Liver (tissue), 3 donors: ENCODE results near the gene CNTN2.

ENCODE experiments used
- CTCF ChIP-seq: fragments of 150-350 bp; IDR thresholded peaks from 2 replicates; pipeline ENCODE4 v1.5.1; 2017; ENCODE audit warnings: improper control_type of control experiment, low read depth, low read length; ENCODE audit not compliant: missing input control
- GABPA ChIP-seq, 2 donors: IDR thresholded peaks in 1 of 2; conservative IDR thresholded peaks in 1 of 2; 2 replicates each; pipeline ENCODE4 v1.6.1; 2016; ENCODE audit warnings: antibody characterized with exemption in 2 of 2, mild to moderate bottlenecking in 1 of 2, moderate library complexity in 1 of 2
- RXRA ChIP-seq, 2 donors: IDR thresholded peaks; 2 replicates each; pipeline ENCODE4 v1.6.1; 2017 to 2018; ENCODE audit warnings: antibody characterized with exemption in 2 of 2, mild to moderate bottlenecking in 1 of 2
- TAF1 ChIP-seq: conservative IDR thresholded peaks from 2 replicates; pipeline ENCODE4 v1.6.1; 2016; ENCODE audit warnings: antibody characterized with exemption, mild to moderate bottlenecking
- YY1 ChIP-seq: IDR thresholded peaks from 2 replicates; pipeline ENCODE4 v1.6.1; 2016; ENCODE audit warnings: antibody characterized with exemption, mild to moderate bottlenecking
- TF ChIP-seq, protein P1 (sequence below): IDR thresholded peaks from 2 replicates; pipeline ENCODE4 v1.6.1; 2016; ENCODE audit warnings: antibody characterized with exemption
- TF ChIP-seq, protein P2 (sequence below): IDR thresholded peaks from 2 replicates; pipeline ENCODE4 v1.6.1; 2016; ENCODE audit warnings: antibody characterized with exemption
- TF ChIP-seq, protein P3 (sequence below): IDR thresholded peaks from 2 replicates; pipeline ENCODE4 v1.6.1; 2016; ENCODE audit warnings: antibody characterized with exemption
- TF ChIP-seq, protein P4 (sequence below): IDR thresholded peaks from 2 replicates; pipeline ENCODE4 v1.6.1; 2016; ENCODE audit warnings: antibody characterized with exemption, mild to moderate bottlenecking
- donor health status: healthy.
- donor health status: healthy.

DNA sequence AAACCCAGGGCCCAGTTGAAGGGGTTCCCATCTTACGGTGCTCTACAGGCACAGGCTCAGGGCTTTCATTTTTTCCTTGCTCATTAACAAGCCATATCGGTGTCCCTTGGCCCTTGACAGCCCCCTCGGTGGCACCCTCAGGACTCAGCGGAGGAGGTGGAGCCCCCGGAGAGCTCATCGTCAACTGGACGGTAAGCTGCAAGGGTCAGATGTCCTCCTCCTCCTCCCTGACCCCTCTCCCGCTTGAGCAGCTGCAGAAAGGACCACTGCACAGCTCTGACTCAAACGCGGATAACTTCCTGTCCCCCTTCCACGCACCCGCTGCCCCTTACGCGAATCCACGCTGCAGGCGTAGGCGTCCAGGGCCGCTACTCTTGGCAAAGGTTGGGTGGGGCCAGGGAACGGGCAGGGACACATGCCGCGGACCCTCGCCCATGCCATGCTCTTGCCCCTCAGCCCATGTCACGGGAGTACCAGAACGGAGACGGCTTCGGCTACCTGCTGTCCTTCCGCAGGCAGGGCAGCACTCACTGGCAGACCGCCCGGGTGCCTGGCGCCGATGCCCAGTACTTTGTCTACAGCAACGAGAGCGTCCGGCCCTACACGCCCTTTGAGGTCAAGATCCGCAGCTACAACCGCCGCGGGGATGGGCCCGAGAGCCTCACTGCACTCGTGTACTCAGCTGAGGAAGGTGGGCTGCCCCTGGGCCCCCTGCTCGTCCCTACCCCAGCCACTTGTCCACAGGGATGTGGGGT is 26.5 kb downstream of the CNTN2 start:
- TF ChIP-seq, protein P1, sequence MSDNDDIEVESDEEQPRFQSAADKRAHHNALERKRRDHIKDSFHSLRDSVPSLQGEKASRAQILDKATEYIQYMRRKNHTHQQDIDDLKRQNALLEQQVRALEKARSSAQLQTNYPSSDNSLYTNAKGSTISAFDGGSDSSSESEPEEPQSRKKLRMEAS: no peak
- TF ChIP-seq CTCF: no peak
- no peak for TF ChIP-seq TAF1
- TF ChIP-seq GABPA (IDR thresholded peaks at IDR 0.05 in 1 of 2, conservative IDR thresholded peaks at IDR 0.05 in 1 of 2): no peak
- no peak for TF ChIP-seq YY1
- TF ChIP-seq, protein P2, sequence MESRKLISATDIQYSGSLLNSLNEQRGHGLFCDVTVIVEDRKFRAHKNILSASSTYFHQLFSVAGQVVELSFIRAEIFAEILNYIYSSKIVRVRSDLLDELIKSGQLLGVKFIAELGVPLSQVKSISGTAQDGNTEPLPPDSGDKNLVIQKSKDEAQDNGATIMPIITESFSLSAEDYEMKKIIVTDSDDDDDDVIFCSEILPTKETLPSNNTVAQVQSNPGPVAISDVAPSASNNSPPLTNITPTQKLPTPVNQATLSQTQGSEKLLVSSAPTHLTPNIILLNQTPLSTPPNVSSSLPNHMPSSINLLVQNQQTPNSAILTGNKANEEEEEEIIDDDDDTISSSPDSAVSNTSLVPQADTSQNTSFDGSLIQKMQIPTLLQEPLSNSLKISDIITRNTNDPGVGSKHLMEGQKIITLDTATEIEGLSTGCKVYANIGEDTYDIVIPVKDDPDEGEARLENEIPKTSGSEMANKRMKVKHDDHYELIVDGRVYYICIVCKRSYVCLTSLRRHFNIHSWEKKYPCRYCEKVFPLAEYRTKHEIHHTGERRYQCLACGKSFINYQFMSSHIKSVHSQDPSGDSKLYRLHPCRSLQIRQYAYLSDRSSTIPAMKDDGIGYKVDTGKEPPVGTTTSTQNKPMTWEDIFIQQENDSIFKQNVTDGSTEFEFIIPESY: no peak
- TF ChIP-seq, protein P3, sequence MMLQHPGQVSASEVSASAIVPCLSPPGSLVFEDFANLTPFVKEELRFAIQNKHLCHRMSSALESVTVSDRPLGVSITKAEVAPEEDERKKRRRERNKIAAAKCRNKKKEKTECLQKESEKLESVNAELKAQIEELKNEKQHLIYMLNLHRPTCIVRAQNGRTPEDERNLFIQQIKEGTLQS: no peak
- no peak for TF ChIP-seq RXRA (IDR thresholded peaks at IDR 0.05)
- TF ChIP-seq, protein P4, sequence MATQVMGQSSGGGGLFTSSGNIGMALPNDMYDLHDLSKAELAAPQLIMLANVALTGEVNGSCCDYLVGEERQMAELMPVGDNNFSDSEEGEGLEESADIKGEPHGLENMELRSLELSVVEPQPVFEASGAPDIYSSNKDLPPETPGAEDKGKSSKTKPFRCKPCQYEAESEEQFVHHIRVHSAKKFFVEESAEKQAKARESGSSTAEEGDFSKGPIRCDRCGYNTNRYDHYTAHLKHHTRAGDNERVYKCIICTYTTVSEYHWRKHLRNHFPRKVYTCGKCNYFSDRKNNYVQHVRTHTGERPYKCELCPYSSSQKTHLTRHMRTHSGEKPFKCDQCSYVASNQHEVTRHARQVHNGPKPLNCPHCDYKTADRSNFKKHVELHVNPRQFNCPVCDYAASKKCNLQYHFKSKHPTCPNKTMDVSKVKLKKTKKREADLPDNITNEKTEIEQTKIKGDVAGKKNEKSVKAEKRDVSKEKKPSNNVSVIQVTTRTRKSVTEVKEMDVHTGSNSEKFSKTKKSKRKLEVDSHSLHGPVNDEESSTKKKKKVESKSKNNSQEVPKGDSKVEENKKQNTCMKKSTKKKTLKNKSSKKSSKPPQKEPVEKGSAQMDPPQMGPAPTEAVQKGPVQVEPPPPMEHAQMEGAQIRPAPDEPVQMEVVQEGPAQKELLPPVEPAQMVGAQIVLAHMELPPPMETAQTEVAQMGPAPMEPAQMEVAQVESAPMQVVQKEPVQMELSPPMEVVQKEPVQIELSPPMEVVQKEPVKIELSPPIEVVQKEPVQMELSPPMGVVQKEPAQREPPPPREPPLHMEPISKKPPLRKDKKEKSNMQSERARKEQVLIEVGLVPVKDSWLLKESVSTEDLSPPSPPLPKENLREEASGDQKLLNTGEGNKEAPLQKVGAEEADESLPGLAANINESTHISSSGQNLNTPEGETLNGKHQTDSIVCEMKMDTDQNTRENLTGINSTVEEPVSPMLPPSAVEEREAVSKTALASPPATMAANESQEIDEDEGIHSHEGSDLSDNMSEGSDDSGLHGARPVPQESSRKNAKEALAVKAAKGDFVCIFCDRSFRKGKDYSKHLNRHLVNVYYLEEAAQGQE: no peak
